Activated CD8-positive, alpha-beta memory T cell treated with anti-CD3 and anti-CD28 coated beads, Interleukin-2, amount 50 U/mL, for 48 hours (primary cell): ENCODE results near the gene NUTM2D.
"Not testable (repeated sequence)": the region's sequence is repeated elsewhere in the genome, so short reads cannot be mapped to it uniquely, and the experiment has no call there.

Source experiments
- DNase-seq: peaks from one replicate; pipeline ENCODE4 v3.0.0-alpha.2; 2020

The NUTM2D gene

GRCh38 chr10:87374091-87374490, 16.5 kb downstream of the NUTM2D start:
- not testable (repeated sequence) for DNase-seq

DNA sequence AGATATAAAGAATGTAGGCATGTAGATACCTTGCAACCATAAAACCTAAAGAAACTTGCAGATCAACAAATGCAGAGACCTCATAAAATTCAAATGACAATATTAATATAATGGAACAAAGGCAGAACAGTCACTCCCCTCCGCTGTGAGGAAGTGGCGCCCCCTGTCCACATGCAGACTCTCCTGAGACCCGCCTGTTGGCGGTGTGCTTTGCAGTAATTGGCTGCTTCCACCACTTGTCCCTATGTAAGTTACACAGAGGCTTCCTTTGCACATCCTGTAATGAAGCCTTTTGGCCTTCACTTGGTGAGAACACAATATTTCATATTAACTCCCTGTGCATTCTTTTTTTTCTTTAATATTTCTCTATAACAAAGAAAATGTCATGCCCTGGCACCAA, 21.6 kb downstream of the NUTM2D start:
- DNase-seq, result not testable (repeated sequence)

GRCh38 chr10:87383149-87383857, 25.8 kb downstream of the NUTM2D start:
- DNase-seq, result not testable (repeated sequence)

DNA sequence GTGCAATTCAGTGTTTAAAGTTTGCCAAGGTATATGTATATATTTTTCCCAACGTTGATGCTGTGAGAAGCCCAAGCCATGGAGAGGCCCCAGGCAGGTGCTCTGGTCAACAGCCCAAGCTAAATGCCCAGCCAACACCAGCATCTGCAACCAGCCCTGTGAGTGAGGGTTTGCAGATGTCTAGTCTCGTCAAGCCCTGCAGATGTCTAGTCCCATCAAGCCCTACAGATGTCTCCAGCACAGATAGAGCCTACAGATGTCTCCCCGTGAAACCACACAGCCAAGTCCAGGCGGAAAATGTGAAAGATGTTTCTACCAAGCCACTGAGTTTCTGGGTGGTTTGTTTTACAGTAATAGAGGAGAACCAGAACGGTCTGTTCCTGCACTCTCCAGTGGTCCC, 26.7 kb downstream of the NUTM2D start:
- DNase-seq, result not testable (repeated sequence)

- not testable (repeated sequence) for DNase-seq
Measured at GRCh38 chr10:87385762-87386360, 28.3 kb downstream of the NUTM2D start.

GRCh38 chr10:87391360-87391759, 33.8 kb downstream of the NUTM2D start:
- DNase-seq, result not testable (repeated sequence)

- not testable (repeated sequence) for DNase-seq
Measured at GRCh38 chr10:87396206-87396605, 38.7 kb downstream of the NUTM2D start.

- DNase-seq, result not testable (repeated sequence)
Measured at GRCh38 chr10:87398436-87398835, 40.9 kb downstream of the NUTM2D start.

DNA sequence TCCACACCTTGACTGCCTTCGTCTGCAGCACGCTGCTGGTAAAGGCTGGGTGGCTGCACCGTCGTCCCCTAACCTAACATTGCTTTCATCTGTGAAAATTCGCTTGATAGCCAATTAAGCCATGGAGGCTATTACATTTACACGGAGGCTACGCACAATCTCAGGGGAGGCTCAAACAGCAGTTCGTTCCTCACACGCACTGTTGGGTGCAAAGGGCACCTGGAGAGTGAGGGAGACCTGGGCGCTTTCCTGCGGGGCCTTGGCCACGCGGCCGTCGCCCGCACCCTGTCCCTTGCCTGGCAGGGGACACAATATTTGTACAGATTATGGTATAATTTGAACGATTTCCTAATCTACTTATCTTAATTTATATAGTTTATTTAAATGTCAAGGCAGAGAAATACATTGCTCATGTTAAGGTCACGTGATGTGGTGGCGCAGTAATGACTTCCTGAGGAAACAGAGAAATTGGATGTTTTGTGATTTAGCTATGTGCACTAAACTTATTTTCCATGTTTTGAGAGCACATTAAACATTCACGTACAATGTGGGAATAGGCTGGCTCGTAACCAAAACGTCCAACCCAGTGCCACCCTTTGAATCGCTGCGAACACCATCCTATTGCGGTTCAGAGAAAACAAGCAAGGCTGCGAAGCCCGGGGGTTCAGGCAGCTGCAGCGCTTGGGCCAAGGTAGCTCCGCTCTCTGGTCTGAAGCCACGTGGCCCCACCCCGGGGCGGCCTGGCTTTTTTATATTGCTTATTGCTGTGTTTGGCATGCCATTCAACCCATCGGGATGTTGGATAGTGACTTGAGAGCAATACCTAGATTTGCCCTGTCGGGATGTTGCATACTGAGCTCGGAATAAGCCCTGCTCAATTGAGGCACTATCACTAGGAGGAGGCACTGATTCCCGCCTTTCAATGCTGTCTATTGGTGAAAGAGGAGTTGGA, 50.2 kb downstream of the NUTM2D start:
- DNase-seq, result not testable (repeated sequence)

DNA sequence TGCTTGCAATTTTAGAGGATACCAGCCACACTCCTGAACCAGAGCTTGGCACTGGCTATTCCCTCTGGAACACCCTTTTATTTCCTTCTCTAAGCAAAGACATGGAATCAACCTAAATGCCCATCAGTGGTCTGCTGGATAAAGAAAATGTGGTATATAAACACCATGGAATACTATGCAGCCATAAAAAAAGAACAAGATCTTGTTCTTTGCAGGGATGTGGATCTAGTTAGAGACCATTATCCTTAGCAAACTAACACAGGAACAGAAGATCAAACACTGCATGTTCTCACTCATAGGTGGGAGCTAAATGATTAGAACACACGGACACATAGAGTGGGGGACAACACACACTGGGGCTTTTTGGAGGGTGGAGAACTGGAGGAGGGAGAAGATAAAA, 56.4 kb downstream of the NUTM2D start:
- not testable (repeated sequence) for DNase-seq
